ENCODE measurements around the gene GALNT8. TPM values are rescaled to one million over a fixed set of nuclear protein-coding genes. Genes with fewer than 3 reads are reported as not detected.

The GALNT8 gene
- total and polyA plus RNA-seq, 2 of the 8 experiments (the other 6 are each of a cell fraction or from before 2014, with no cell fraction given): 4.7 to 8.3 TPM

DNA sequence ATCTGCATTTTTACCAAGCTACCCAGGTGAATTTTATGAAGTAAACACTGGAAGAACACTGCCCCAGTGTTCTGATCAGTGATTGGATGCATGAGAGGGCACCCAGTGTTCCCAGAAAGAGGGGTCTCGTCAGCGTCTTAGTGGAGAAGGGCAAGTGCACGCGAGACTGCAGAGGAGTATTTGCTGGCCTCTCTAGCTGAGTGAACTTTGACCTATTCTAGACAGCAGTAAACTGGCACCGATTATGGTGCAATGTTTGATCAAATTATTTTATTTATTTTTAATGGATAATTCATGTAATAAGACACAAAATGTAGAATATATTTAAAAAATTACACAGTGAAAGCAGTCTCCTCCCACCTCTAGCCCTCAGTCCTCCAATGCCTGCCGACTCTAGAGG lies 5.3 kb upstream of the GALNT8 start (continued):
- TF ChIP-seq, protein P1, sequence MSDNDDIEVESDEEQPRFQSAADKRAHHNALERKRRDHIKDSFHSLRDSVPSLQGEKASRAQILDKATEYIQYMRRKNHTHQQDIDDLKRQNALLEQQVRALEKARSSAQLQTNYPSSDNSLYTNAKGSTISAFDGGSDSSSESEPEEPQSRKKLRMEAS (IDR thresholded peaks at IDR 0.05): no peak
- TF ChIP-seq, protein P2, sequence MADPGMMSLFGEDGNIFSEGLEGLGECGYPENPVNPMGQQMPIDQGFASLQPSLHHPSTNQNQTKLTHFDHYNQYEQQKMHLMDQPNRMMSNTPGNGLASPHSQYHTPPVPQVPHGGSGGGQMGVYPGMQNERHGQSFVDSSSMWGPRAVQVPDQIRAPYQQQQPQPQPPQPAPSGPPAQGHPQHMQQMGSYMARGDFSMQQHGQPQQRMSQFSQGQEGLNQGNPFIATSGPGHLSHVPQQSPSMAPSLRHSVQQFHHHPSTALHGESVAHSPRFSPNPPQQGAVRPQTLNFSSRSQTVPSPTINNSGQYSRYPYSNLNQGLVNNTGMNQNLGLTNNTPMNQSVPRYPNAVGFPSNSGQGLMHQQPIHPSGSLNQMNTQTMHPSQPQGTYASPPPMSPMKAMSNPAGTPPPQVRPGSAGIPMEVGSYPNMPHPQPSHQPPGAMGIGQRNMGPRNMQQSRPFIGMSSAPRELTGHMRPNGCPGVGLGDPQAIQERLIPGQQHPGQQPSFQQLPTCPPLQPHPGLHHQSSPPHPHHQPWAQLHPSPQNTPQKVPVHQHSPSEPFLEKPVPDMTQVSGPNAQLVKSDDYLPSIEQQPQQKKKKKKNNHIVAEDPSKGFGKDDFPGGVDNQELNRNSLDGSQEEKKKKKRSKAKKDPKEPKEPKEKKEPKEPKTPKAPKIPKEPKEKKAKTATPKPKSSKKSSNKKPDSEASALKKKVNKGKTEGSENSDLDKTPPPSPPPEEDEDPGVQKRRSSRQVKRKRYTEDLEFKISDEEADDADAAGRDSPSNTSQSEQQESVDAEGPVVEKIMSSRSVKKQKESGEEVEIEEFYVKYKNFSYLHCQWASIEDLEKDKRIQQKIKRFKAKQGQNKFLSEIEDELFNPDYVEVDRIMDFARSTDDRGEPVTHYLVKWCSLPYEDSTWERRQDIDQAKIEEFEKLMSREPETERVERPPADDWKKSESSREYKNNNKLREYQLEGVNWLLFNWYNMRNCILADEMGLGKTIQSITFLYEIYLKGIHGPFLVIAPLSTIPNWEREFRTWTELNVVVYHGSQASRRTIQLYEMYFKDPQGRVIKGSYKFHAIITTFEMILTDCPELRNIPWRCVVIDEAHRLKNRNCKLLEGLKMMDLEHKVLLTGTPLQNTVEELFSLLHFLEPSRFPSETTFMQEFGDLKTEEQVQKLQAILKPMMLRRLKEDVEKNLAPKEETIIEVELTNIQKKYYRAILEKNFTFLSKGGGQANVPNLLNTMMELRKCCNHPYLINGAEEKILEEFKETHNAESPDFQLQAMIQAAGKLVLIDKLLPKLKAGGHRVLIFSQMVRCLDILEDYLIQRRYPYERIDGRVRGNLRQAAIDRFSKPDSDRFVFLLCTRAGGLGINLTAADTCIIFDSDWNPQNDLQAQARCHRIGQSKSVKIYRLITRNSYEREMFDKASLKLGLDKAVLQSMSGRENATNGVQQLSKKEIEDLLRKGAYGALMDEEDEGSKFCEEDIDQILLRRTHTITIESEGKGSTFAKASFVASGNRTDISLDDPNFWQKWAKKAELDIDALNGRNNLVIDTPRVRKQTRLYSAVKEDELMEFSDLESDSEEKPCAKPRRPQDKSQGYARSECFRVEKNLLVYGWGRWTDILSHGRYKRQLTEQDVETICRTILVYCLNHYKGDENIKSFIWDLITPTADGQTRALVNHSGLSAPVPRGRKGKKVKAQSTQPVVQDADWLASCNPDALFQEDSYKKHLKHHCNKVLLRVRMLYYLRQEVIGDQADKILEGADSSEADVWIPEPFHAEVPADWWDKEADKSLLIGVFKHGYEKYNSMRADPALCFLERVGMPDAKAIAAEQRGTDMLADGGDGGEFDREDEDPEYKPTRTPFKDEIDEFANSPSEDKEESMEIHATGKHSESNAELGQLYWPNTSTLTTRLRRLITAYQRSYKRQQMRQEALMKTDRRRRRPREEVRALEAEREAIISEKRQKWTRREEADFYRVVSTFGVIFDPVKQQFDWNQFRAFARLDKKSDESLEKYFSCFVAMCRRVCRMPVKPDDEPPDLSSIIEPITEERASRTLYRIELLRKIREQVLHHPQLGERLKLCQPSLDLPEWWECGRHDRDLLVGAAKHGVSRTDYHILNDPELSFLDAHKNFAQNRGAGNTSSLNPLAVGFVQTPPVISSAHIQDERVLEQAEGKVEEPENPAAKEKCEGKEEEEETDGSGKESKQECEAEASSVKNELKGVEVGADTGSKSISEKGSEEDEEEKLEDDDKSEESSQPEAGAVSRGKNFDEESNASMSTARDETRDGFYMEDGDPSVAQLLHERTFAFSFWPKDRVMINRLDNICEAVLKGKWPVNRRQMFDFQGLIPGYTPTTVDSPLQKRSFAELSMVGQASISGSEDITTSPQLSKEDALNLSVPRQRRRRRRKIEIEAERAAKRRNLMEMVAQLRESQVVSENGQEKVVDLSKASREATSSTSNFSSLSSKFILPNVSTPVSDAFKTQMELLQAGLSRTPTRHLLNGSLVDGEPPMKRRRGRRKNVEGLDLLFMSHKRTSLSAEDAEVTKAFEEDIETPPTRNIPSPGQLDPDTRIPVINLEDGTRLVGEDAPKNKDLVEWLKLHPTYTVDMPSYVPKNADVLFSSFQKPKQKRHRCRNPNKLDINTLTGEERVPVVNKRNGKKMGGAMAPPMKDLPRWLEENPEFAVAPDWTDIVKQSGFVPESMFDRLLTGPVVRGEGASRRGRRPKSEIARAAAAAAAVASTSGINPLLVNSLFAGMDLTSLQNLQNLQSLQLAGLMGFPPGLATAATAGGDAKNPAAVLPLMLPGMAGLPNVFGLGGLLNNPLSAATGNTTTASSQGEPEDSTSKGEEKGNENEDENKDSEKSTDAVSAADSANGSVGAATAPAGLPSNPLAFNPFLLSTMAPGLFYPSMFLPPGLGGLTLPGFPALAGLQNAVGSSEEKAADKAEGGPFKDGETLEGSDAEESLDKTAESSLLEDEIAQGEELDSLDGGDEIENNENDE (IDR thresholded peaks at IDR 0.05; ENCODE audit: insufficient replicate concordance, low read length): no peak

Measured in H1 (cell line).